A673 (cell line): ENCODE measurements around the gene HEATR9. TPM values are rescaled to one million over a fixed set of nuclear protein-coding genes. Genes with fewer than 3 reads are reported as not detected.

Experiments
- BruUV-seq: library from RNA; stranded (reverse); fragments of 400-500 nt; replicated peaks from 2 replicates; lab custom pipeline; 2021; lab: Mats Ljungman, UMichigan
- CTCF ChIA-PET: fragments of 300-600 bp; sonication (Branson Sonifier 250); formaldehyde crosslinking; loops from one replicate; lab custom pipeline; 2022; ENCODE audit warnings: antibody characterized with exemption; lab: Charles Lee
- POLR2A ChIA-PET: fragments of 300-600 bp; sonication (Branson Sonifier 250); formaldehyde crosslinking; loops from one replicate; lab custom pipeline; 2022; ENCODE audit warnings: antibody characterized with exemption; ENCODE audit not compliant: low non-redundant PET; lab: Charles Lee
- DNase-seq: peaks from one replicate; pipeline ENCODE4 v3.0.0-alpha.2; 2015; ENCODE audit warnings: low spot score
- H3K27ac ChIP-seq: fragments of 200-600 bp; sonication (generic); 2 replicates; pipeline ENCODE4 v1.5.1; 2016; ENCODE audit warnings: mixed run types, low read depth, mild to moderate bottlenecking, mixed read lengths, antibody characterized with exemption, low read length; ENCODE audit not compliant: poor library complexity, severe bottlenecking
- H3K27me3 ChIP-seq: fragments of 200-600 bp; sonication (generic); replicated peaks from 2 replicates; pipeline ENCODE4 v1.6.1; 2017; ENCODE audit warnings: mixed run types, low read depth, mild to moderate bottlenecking, mixed read lengths, antibody characterized with exemption, low read length; ENCODE audit not compliant: insufficient read depth, poor library complexity
- H3K36me3 ChIP-seq: fragments of 200-600 bp; sonication (generic); 2 replicates; pipeline ENCODE4 v1.6.1; 2016; ENCODE audit warnings: mixed run types, mild to moderate bottlenecking, mixed read lengths, antibody characterized with exemption, low read length; ENCODE audit not compliant: insufficient read depth, poor library complexity, severe bottlenecking
- H3K4me1 ChIP-seq: fragments of 200-600 bp; sonication (generic); 2 replicates; pipeline ENCODE4 v1.6.1; 2017; ENCODE audit warnings: mixed run types, mild to moderate bottlenecking, mixed read lengths, antibody characterized with exemption, low read length; ENCODE audit not compliant: insufficient read depth, poor library complexity, severe bottlenecking
- H3K4me3 ChIP-seq: fragments of 200-600 bp; sonication (generic); 2 replicates; pipeline ENCODE4 v1.5.1; 2016; ENCODE audit warnings: low read depth, mixed run types, mild to moderate bottlenecking, mixed read lengths, low read length; ENCODE audit not compliant: poor library complexity, severe bottlenecking
- H3K9me3 ChIP-seq: fragments of 200-600 bp; sonication (generic); 2 replicates; pipeline ENCODE4 v1.6.1; 2016; ENCODE audit warnings: mixed run types, low read depth, mild to moderate bottlenecking, mixed read lengths, antibody characterized with exemption, low read length; ENCODE audit not compliant: poor library complexity, severe bottlenecking
- EZH2 ChIP-seq: fragments of 200-600 bp; sonication (generic); IDR thresholded peaks from 2 replicates; pipeline ENCODE4 v1.6.1; 2017; ENCODE audit warnings: borderline replicate concordance, low read depth, mild to moderate bottlenecking, mixed read lengths, antibody characterized with exemption, low read length; ENCODE audit not compliant: poor library complexity, severe bottlenecking
- intact Hi-C: fragments of 100-400 bp; cut with micrococcal nuclease; formaldehyde crosslinking; loops from one replicate; pipeline ENCODE4 v1.10.0; 2022; ENCODE audit not compliant: unreplicated experiment
- total RNA-seq: library from RNA; stranded (reverse); gene quantifications from 2 replicates; pipeline ENCODE4 v1.2.3, GENCODE V29; 2021
- TF ChIP-seq, protein P1 (sequence below): fragments of 300-800, 200-600 bp; sonication (generic); conservative IDR thresholded peaks from 2 replicates; pipeline ENCODE4 v1.5.1; 2017; ENCODE audit warnings: low read depth, mild to moderate bottlenecking, antibody characterized with exemption, low read length, moderate library complexity, mixed read lengths

The HEATR9 gene
- total RNA-seq, 1 experiment from 2014 or later = not detected

DNA sequence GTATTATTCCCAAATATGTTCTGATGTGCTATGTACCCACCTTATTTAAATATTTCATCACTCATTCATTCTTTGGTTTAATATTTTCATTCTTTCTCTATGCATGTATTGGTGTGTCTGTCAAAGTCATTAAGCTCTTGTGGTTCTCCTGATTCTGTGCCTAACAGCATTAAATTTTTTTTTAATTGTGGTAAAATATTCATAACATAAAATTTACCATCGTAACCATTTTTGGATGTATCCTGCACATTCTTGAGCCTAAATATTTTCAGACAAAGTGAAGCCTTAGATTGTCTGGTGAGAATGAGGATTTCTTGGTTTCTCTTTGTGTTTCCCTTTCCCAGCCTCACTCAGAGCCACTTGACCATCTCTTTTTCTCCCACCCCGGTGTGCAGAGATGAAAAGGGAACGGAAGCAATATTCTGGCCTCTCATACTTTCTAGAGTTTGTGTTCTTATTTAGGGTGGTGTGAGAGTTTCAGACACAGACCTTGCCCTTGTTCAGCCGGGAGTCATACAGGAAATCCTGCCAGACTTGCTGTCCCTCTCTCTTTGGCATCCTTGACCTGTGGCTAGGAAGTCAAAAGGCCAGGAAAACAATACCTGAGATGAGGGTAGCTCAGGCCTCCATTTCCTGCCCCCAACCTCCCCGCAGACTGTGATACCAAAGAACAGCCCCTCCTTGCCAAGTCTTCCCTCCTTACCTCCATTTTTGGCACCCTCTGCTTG lies 6.5 kb upstream of the HEATR9 start:
- Histone ChIP-seq H3K4me1 (no peaks in the 10 kb centered on the region), H3K27me3 (no peaks in the 10 kb centered on the region), H3K27ac (no peak overlapping the region), H3K36me3 (no peaks in the 10 kb centered on the region), H3K9me3 (no peaks in the 10 kb centered on the region), H3K4me3 (no peak overlapping the region)
- CTCF ChIA-PET = no interaction called here
- POLR2A ChIA-PET = no interaction called here
- TF ChIP-seq EZH2 = no peak
- TF ChIP-seq, protein P1, sequence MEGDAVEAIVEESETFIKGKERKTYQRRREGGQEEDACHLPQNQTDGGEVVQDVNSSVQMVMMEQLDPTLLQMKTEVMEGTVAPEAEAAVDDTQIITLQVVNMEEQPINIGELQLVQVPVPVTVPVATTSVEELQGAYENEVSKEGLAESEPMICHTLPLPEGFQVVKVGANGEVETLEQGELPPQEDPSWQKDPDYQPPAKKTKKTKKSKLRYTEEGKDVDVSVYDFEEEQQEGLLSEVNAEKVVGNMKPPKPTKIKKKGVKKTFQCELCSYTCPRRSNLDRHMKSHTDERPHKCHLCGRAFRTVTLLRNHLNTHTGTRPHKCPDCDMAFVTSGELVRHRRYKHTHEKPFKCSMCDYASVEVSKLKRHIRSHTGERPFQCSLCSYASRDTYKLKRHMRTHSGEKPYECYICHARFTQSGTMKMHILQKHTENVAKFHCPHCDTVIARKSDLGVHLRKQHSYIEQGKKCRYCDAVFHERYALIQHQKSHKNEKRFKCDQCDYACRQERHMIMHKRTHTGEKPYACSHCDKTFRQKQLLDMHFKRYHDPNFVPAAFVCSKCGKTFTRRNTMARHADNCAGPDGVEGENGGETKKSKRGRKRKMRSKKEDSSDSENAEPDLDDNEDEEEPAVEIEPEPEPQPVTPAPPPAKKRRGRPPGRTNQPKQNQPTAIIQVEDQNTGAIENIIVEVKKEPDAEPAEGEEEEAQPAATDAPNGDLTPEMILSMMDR = no peak
- no peak for DNase-seq
- no TSS peak for BruUV-seq
- intact Hi-C loops = no loop called here

DNA sequence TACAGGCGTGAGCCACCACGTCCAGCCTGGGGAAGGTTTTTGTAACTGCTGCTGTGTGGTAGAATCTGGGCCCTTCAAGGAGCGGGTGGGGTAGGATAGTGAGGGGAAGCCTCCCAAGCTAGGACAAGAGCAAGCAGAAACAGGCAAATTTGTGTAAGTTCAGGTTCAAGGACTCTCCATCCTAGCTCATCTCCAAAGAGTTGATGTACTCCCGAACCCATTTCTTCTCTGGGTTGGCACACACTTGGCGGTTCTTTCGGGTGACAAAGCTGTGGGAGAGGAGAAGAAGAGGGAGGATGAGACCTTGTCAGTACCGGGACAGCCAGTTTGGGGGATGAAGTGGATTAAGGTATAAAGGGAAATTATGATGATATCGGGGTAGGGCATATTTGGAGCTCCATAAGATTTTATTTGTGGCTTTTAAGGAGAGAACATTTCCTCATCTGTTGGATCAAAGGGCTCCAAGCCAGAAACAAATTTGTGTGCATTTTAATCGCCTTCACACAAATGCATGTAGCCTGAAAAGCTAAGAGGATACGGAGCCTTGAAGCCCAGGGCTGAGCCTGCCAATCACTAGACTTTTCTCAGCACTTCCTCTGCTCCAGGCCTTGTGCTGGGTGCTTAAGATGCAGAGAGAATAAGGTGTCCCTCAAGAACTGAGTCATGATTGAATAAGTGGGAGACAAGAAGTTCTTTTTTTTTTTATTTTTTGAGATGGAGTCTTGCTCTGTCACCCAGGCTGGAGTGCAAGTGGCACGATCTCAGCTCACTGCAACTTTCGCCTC lies 3.7 kb upstream of the HEATR9 start:
- Histone ChIP-seq H3K27me3 (no peaks in the 10 kb centered on the region), H3K36me3 (no peaks in the 10 kb centered on the region), H3K4me3 (no peak overlapping the region), H3K27ac (no peak overlapping the region), H3K9me3 (no peaks in the 10 kb centered on the region), H3K4me1 (no peaks in the 10 kb centered on the region)
- TF ChIP-seq EZH2 = no peak
- TF ChIP-seq, protein P1 = no peak
- no TSS peak for BruUV-seq
- CTCF ChIA-PET = no interaction called here
- POLR2A ChIA-PET = no interaction called here
- intact Hi-C loops = no loop called here
- no peak for DNase-seq

DNA sequence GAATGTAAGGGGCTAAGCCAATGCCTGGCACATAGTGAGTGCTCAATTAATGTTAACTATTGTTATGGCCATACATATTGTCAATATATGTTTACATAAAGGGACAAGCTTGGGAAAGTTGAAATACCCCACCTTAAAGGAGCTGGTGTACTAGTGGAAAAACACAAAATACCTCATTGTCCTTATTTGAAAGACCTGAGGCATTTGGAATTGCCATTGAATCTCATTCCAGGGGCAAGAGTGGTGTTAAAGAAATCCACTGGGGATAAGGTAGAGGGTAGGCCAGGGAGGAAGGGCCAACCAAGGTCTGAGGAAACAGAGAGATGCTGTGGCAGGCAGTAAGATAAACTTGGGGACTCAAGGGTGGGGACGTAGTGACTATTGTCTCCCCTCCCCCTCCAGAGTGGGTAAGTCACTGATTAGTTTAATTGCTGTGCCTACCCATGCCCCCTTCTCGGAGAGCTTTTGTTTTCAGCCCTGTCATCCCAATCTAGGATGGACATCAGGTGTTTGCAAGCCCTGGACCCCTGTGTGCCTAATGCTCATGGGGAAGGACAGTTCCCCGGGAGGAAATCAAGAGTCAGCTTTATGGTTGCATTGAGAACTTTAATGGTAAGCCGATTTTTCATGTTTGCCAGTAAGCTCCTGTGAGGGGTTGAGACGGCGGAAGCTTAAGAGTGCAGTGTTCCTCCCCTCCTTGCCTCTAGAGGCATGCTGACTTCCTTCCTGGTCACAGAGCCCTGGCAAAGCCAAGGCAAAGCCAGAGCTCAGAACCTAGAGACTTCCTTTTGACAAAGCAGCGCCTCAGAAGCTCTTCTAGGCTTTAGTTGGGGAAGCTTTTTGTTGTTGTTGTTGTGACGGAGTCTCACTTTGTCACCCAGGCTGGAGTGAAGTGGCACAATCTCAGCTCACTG lies 2.5 kb upstream of the HEATR9 start:
- no TSS peak for BruUV-seq
- H3K27me3 ChIP-seq = no peaks in the 10 kb centered on the region
- CTCF ChIA-PET = no interaction called here

More for the DNA sequence above, 2.5 kb upstream of the HEATR9 start:
- POLR2A ChIA-PET = no interaction called here
- no peaks in the 10 kb centered on the region for H3K36me3 ChIP-seq
- no peaks in the 10 kb centered on the region for H3K9me3 ChIP-seq
- no peak overlapping the region for H3K4me3 ChIP-seq
- DNase-seq = no peak
- TF ChIP-seq EZH2 = no peak
- TF ChIP-seq, protein P1 = no peak
- H3K27ac ChIP-seq = no peak overlapping the region
- intact Hi-C loops = no loop called here
- H3K4me1 ChIP-seq = no peaks in the 10 kb centered on the region
